DND-41 (cell line): ENCODE results near the gene ARHGAP18.

Experiments used
- ATAC-seq: fragments of 200-7000 bp; cut with Tn5 transposase; 3 replicates; pipeline ENCODE4 v1.9.1; 2021; ENCODE audit warnings: low read depth; ENCODE audit not compliant: insufficient read depth
- DNase-seq: peaks from one replicate; pipeline ENCODE4 v3.0.0-alpha.2; 2020
- H2AFZ ChIP-seq: 2 replicates; pipeline ENCODE4 v1.6.0; 2012; ENCODE audit warnings: low read depth, low read length
- H3K27ac ChIP-seq: 2 replicates; pipeline ENCODE4 v1.5.1; 2012; ENCODE audit warnings: low read length, inconsistent platforms
- H3K27me3 ChIP-seq: fragments of 200-600 bp; sonication (generic); 2 replicates; pipeline ENCODE4 v1.6.0; 2012; ENCODE audit warnings: low read length, mild to moderate bottlenecking, inconsistent platforms; ENCODE audit not compliant: insufficient read depth, poor library complexity
- H3K36me3 ChIP-seq: 2 replicates; pipeline ENCODE4 v1.5.1; 2012; ENCODE audit warnings: low read length, inconsistent platforms; ENCODE audit not compliant: insufficient read depth
- H3K4me1 ChIP-seq: 2 replicates; pipeline ENCODE4 v1.5.1; 2012; ENCODE audit warnings: mild to moderate bottlenecking, low read length; ENCODE audit not compliant: insufficient read depth
- H3K4me2 ChIP-seq: 2 replicates; pipeline ENCODE4 v1.6.0; 2012; ENCODE audit warnings: mild to moderate bottlenecking, moderate library complexity, low read length, inconsistent platforms; ENCODE audit not compliant: insufficient read depth
- H3K4me3 ChIP-seq, 2 experiments: fragments of 200-600 bp in 1 of 2; shearing (Covaris generic) in 1 of 2; 2 replicates each; pipeline ENCODE4 v1.5.1; 2012 to 2016; ENCODE audit warnings: inconsistent platforms in 2 of 2, low read length in 2 of 2, mild to moderate bottlenecking in 2 of 2, low read depth in 1 of 2, moderate library complexity in 1 of 2
- H3K79me2 ChIP-seq: 2 replicates; pipeline ENCODE4 v1.6.0; 2012; ENCODE audit warnings: low read length, inconsistent platforms; ENCODE audit not compliant: insufficient read depth
- H3K9ac ChIP-seq: 2 replicates; pipeline ENCODE4 v1.6.0; 2012; ENCODE audit warnings: low read depth, mild to moderate bottlenecking, inconsistent platforms, low read length, moderate library complexity
- H3K9me3 ChIP-seq: 2 replicates; pipeline ENCODE4 v1.5.1; 2012; ENCODE audit warnings: low read length, moderate library complexity, mild to moderate bottlenecking, inconsistent platforms; ENCODE audit not compliant: insufficient read depth, severe bottlenecking
- H4K20me1 ChIP-seq: 2 replicates; pipeline ENCODE4 v1.6.0; 2012; ENCODE audit warnings: low read length; ENCODE audit not compliant: insufficient read depth
- CTCF ChIP-seq: IDR thresholded peaks from 2 replicates; pipeline ENCODE4 v1.5.1; 2012; ENCODE audit warnings: borderline replicate concordance, low read length, moderate library complexity, mild to moderate bottlenecking; ENCODE audit not compliant: poor library complexity, severe bottlenecking; ENCODE audit errors: extremely low read depth
- EZH2 ChIP-seq: IDR thresholded peaks from 3 replicates; pipeline ENCODE4 v1.6.1; 2012; ENCODE audit warnings: borderline replicate concordance, low read depth, mild to moderate bottlenecking, moderate library complexity, low read length, inconsistent platforms; ENCODE audit not compliant: severe bottlenecking

The ARHGAP18 gene

GRCh38 chr6:129677620-129678325 lies 32.2 kb downstream of the ARHGAP18 start:
- no peaks in the 10 kb centered on the region for H3K9me3 ChIP-seq
- H4K20me1 ChIP-seq, result no peaks in the 10 kb centered on the region
- no peak overlapping the region for H2AFZ ChIP-seq
- TF ChIP-seq EZH2 (no peak), CTCF (no peak)
- no peaks in the 10 kb centered on the region for H3K79me2 ChIP-seq
- H3K4me2 ChIP-seq, result no peak overlapping the region
- no peak overlapping the region for H3K27ac ChIP-seq
- no peak overlapping the region for H3K4me3 ChIP-seq
- DNase-seq (no peak), ATAC-seq (no peak)
- no peaks in the 10 kb centered on the region for H3K36me3 ChIP-seq
- H3K9ac ChIP-seq, result no peak overlapping the region
- H3K27me3 ChIP-seq, result no peaks in the 10 kb centered on the region
- H3K4me1 ChIP-seq, result peaks cover 16% of the 10 kb centered on the region

- no peak for TF ChIP-seq CTCF
- TF ChIP-seq EZH2, result no peak
- Histone ChIP-seq H3K27ac (no peak overlapping the region), H3K9me3 (no peaks in the 10 kb centered on the region), H3K4me3 (no peak overlapping the region), H2AFZ (no peak overlapping the region), H3K27me3 (no peaks in the 10 kb centered on the region), H3K4me2 (no peak overlapping the region), H3K4me1 (peaks cover 24% of the 10 kb centered on the region), H3K9ac (no peak overlapping the region), H4K20me1 (no peaks in the 10 kb centered on the region), H3K79me2 (no peaks in the 10 kb centered on the region), H3K36me3 (no peaks in the 10 kb centered on the region)
- DNase-seq, result no peak
- ATAC-seq, result no peak
Measured at GRCh38 chr6:129675669-129676472, 34.1 kb downstream of the ARHGAP18 start.

GRCh38 chr6:129673748-129674147 lies 36.2 kb downstream of the ARHGAP18 start:
- Histone ChIP-seq H3K4me3 (no peak overlapping the region), H3K36me3 (no peaks in the 10 kb centered on the region), H3K79me2 (no peaks in the 10 kb centered on the region), H3K27ac (no peak overlapping the region), H3K9ac (no peak overlapping the region), H3K4me2 (no peak overlapping the region), H3K9me3 (no peaks in the 10 kb centered on the region), H4K20me1 (no peaks in the 10 kb centered on the region), H2AFZ (no peak overlapping the region), H3K27me3 (no peaks in the 10 kb centered on the region), H3K4me1 (peaks cover 24% of the 10 kb centered on the region)
- no peak for TF ChIP-seq EZH2
- no peak for TF ChIP-seq CTCF
- ATAC-seq (no peak), DNase-seq (no peak)
